Superior temporal gyrus (tissue), 1 donor: ENCODE data around the gene TOMM22.

ENCODE experiments used
- DNase-seq: peaks from one replicate; pipeline ENCODE4 v3.0.0-alpha.2; 2016; ENCODE audit errors: extremely low spot score

Gene TOMM22

GRCh38 chr22:38715176-38715764, 33.5 kb downstream of the TOMM22 start:
- no peak for DNase-seq

- DNase-seq = no peak
Measured at GRCh38 chr22:38715852-38716251, 34.1 kb downstream of the TOMM22 start.

DNA sequence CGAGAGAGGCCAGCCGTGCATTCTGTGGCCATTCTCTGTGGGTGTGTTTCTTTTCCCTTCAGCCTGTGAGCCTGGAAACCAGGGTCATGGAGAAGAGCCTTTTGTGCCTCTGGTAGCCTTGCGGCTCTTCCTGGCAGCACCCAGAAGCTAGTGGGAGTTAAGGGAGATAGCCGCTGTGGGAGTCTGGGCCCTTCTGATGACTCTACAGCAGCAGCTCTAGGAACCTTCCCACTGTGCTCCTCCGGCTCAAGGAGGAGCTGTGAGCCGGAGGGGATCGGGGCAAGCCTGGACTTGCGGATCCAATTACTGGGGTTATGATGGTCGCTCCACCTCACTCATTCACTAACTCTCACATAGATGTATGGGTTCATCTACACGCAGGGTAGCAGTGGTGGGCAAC, 34.5 kb downstream of the TOMM22 start:
- no peak for DNase-seq

GRCh38 chr22:38716826-38717225, 35.1 kb downstream of the TOMM22 start:
- DNase-seq = no peak

GRCh38 chr22:38717244-38717643, 35.5 kb downstream of the TOMM22 start:
- DNase-seq = no peak

- DNase-seq = no peak
Measured at GRCh38 chr22:38718414-38718813, 36.7 kb downstream of the TOMM22 start.

GRCh38 chr22:38719196-38719595, 37.4 kb downstream of the TOMM22 start:
- no peak for DNase-seq

DNA sequence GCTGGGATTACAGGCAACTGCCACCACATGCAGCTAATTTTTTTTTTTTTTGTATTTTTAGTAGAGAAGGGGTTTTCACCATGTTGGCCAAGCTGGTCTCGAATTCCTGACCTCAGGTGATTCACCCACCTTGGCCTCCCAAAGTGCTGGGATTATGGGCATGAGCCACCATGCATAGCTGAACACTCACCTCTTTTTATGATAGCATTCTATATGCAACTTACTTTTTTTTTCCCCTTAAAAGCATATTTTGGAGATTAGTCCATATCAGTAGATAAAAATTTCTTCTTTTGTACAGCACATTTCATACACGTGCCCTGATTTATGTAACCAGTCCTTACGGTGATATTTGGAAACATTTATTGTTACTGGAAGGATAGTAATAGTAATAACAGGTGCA, 38.6 kb downstream of the TOMM22 start:
- no peak for DNase-seq

DNA sequence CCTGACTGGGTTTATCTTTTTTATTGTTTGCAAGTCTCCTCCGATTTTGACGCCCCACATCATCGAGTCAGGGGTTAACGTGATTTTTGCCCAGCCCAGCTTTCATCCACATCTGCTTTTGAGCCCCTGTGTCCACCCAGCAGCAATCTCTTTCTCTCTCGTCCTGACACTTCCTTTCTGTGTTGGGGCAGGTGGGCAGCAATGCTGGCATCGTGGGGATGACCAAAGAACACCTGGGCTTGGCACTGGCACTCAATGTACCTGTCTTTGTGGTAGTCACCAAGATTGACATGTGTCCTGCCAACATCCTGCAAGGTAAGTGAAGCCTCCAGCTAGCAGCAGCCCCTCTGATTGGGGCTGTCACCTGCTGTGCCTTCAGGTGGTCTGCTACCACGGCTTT, 39.8 kb downstream of the TOMM22 start:
- no peak for DNase-seq

DNA sequence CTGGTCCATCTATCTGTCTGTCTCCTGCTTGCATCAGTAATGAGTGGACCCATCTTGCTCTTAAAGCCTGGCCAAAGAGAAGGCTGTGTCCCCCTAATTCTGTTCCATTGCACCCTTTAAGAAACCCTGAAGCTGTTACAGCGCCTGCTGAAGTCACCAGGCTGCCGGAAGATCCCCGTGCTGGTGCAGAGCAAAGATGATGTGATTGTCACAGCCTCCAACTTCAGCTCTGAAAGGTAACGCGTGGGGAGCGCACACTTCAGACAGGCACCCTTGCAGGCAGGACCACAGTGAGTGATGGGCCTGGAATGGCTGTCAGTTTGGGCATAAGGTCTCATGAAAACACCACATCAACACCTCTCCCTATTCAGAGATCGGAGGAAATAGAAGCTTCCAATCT, 42.4 kb downstream of the TOMM22 start:
- no peak for DNase-seq

GRCh38 chr22:38724926-38725571, 43.3 kb downstream of the TOMM22 start:
- peak; percentile 89 for DNase-seq

GRCh38 chr22:38725900-38726655, 44.3 kb downstream of the TOMM22 start:
- no peak for DNase-seq

DNA sequence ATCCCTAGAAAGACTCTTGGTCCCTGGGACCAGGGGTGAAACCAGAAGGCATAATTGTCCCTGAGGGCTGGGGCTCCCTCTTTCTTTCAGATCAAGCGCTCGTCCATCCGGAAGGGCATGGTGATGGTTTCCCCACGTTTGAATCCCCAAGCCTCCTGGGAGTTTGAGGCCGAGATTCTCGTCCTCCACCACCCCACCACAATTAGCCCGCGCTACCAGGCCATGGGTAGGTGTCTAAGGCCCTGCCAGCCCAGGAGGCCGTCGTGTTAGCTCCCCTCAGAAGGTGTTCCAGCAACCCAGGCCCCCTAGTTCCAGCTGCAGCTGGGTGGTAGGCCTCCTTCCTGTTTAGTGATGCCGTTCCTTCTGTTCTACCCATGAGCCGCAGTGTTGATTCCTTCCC, 45.4 kb downstream of the TOMM22 start:
- DNase-seq = no peak

DNA sequence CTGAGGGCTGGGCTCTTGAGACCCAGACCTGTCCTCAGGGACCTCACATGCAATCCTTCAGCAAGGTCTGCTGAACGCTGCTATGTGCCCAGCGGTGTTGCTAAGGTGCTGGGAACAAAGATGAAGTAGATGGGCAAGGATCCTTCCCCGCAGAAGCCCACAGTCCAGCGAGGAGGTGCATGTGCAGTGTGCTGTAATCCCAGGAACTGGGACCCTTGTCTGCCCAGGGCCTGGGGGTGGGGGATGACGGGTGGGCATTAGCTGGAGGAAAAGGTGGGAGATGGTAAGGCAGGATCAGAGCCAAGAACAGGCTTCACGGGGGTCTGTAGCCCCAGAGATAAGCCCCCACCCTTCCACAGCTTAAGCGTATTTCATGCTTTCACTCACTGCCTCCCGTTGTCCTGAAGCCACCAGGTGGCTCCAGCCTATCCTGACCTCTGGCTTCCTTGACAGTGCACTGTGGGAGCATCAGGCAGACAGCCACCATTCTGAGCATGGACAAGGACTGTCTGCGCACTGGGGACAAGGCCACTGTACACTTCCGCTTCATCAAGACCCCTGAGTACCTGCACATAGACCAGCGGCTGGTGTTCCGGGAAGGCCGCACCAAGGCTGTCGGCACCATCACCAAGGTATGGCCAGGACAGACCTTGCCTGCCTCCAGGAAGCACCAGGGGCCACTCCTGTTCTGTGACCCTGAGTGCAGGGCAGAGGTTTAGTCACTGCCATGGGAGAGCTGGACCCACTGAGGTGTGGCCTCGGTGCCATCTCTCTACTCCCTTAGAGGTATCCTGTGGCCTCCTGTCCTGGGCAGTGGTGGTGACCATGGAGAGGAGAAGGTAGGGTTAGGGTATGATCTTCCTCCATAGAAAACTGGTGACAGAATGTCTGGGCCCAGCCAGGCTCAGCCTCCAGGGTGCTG, 46.0 kb downstream of the TOMM22 start:
- DNase-seq = no peak

DNA sequence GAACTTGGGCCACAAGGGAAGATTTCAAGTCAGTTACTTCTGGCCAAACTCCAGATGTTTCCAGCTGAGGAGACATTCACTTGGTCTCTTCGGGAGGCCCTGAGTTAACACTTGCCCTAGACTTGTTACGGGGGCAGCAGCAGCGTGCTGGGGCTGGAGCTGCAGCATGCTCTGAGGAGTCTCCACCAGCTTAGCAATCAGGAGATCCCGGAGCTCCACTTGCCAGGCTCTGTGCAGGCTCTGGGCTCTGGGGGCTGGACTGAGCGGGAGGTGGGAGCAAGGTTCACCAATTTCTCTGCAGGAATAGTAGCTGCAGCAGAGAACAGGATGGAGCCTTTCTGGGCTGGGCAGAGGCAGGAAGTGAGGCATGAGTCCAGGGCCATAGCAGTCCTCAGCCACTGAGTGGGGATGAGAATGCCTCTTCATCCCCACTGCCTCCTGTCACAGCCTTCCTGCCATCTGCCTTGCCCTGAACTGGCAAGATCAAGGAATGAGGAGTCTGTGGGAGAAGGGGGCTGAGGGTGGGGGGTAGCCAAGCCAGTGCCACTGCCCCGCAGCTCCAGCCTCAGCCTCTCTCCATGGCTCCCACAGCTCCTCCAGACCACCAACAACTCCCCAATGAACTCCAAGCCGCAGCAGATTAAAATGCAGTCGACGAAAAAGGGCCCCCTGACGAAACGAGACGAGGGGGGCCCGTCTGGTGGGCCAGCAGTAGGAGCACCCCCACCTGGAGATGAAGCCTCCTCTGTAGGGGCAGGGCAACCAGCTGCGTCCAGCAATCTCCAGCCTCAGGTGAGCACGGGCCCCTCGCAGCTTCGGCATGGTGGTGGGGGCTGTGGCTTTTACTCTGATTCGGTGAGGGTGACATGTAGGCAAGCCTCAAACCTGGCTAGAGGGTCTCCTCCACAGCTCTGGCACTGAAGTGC, 47.4 kb downstream of the TOMM22 start:
- DNase-seq = peak; percentile 9

- peak; percentile 12 for DNase-seq
Measured at GRCh38 chr22:38729946-38730345, 48.2 kb downstream of the TOMM22 start.

GRCh38 chr22:38730411-38730871, 48.7 kb downstream of the TOMM22 start:
- DNase-seq = no peak

- DNase-seq = no peak
Measured at GRCh38 chr22:38731703-38732161, 50.0 kb downstream of the TOMM22 start.

DNA sequence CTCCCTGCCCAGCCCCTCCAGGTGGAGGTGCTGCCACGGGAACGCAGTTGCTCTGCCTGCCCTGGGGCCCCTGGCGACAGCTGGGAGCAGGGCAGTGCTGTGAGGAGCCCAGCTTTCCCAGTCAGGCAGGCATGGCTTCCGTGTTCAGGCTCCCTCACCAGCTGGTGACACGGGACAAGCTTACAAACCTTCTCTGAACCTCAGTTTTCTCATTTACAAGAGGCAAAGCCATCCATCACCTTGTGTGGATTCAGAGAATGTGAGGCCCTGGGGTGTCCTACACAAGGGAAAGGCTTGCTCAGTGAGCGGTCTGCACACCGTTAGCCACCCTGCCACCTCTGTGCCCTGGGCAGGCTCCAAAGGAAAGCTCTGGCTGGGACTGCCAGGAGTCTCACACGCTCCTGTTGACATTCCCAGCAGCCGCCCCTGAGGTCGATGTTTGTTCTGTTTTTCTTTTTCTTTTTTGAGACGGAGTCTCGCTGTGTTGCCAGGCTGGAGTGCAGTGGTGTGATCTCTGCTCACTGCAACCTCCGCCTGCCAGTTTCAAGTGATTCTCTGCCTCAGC, 50.6 kb downstream of the TOMM22 start:
- DNase-seq = peak; percentile 53

DNA sequence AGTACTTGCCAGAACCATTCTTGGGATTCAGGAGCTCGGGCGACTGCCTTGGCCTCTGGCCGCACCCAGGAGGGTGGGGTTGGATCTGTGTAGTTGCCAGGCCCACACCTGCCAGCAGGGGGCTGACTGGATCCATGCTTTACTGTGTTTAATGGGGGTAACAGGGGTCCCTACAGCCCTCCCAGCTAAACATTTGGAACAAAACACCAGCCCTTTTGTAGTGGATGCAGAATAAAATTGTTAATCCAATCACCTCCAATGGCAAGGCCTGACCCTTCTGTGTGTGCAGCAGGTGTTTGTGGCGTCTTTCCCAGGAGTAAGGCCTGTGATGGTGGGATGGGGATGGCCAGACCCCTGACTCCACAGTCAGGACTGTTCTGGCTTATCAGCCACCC, 51.6 kb downstream of the TOMM22 start:
- DNase-seq = peak; percentile 79
